Endothelial cell of umbilical vein (primary cell): ENCODE results near the gene MRNIP. TPM values are rescaled to one million over a fixed set of nuclear protein-coding genes. Genes with fewer than 3 reads are reported as not detected.
A peak's percentile ranks its signal among the peaks of the same experiment; 100 is the strongest.

Experiments
- BruUV-seq: library from RNA; stranded (reverse); fragments of 400-500 nt; replicated peaks from 2 replicates; lab custom pipeline; 2021; lab: Mats Ljungman, UMichigan
- CTCF ChIA-PET: fragments of 300-600, 350-600 bp; sonication (Branson Sonifier 250); formaldehyde crosslinking; loops from one replicate; lab custom pipeline; 2021; ENCODE audit warnings: antibody characterized with exemption, inconsistent platforms; lab: Charles Lee
- POLR2A ChIA-PET: fragments of 300-600, 350-600 bp; sonication (Branson Sonifier 250); formaldehyde crosslinking; loops from one replicate; lab custom pipeline; 2021; ENCODE audit warnings: antibody characterized with exemption, inconsistent platforms; lab: Charles Lee
- DNase-seq: peaks from one replicate; pipeline ENCODE4 v3.0.0-alpha.2; 2011; ENCODE audit warnings: low read depth, low spot score
- FAIRE-seq: peaks from 2 replicates; lab custom pipeline; 2011; peaks lifted over from hg19 to GRCh38; lab: Jason Lieb, UNC
- H2AFZ ChIP-seq: 2 replicates; pipeline ENCODE4 v1.6.0; 2012; ENCODE audit warnings: low read depth, low read length, control low read depth, inconsistent platforms
- H3K27ac ChIP-seq: 2 replicates; pipeline ENCODE4 v1.5.1; 2011; ENCODE audit warnings: low read depth, mild to moderate bottlenecking, control low read depth, low read length, moderate library complexity; ENCODE audit not compliant: insufficient read depth
- H3K27me3 ChIP-seq, 2 experiments: 2 replicates each; pipeline versions ENCODE4 v1.6.0 to v1.6.1; 2011; ENCODE audit warnings: low read length in 2 of 2, mixed read lengths in 1 of 2; ENCODE audit not compliant: control insufficient read depth in 2 of 2, insufficient read depth in 2 of 2
- H3K36me3 ChIP-seq, 2 experiments: 2 replicates in 1 of 2; 3 replicates in 1 of 2; pipeline ENCODE4 v1.5.1; 2011; ENCODE audit warnings: low read length in 2 of 2, mild to moderate bottlenecking in 1 of 2, moderate library complexity in 1 of 2; ENCODE audit not compliant: control insufficient read depth in 2 of 2, insufficient read depth in 2 of 2; ENCODE audit errors: extremely low read depth in 1 of 2
- H3K4me1 ChIP-seq: 3 replicates; pipeline ENCODE4 v1.5.1; 2011; ENCODE audit warnings: mild to moderate bottlenecking, low read length; ENCODE audit not compliant: control insufficient read depth, insufficient read depth; ENCODE audit errors: extremely low read depth
- H3K4me2 ChIP-seq: 2 replicates; pipeline ENCODE4 v1.6.1; 2011; ENCODE audit warnings: low read length, control low read depth, mixed read lengths; ENCODE audit not compliant: insufficient read depth
- H3K4me3 ChIP-seq, 3 experiments: fragments of 200-600 bp in 1 of 3; sonication (generic), shearing (Covaris generic) in 1 of 3; replicated peaks in 1 of 3; 2 replicates each; pipeline ENCODE4 v1.5.1; 2011 to 2016; ENCODE audit warnings: control low read depth in 3 of 3, low read length in 3 of 3, mild to moderate bottlenecking in 2 of 3, inconsistent platforms in 1 of 3, low read depth in 1 of 3, moderate library complexity in 1 of 3; ENCODE audit not compliant: insufficient read depth in 1 of 3
- H3K79me2 ChIP-seq: 2 replicates; pipeline ENCODE4 v1.6.0; 2012; ENCODE audit warnings: low read length, inconsistent platforms; ENCODE audit not compliant: control insufficient read depth, insufficient read depth
- H3K9ac ChIP-seq: replicated peaks from 2 replicates; pipeline ENCODE3; 2011; ENCODE audit warnings: low read length, control low read depth; ENCODE audit not compliant: insufficient read depth; ENCODE audit errors: extremely low read depth
- H3K9me1 ChIP-seq: replicated peaks from 3 replicates; pipeline ENCODE4 v1.6.0; 2011; ENCODE audit warnings: mild to moderate bottlenecking, low read length; ENCODE audit not compliant: control insufficient read depth, insufficient read depth; ENCODE audit errors: extremely low read depth
- H3K9me3 ChIP-seq: replicated peaks from 2 replicates; pipeline ENCODE4 v1.5.1; 2012; ENCODE audit warnings: low read length, inconsistent platforms; ENCODE audit not compliant: control insufficient read depth, insufficient read depth
- H4K20me1 ChIP-seq: replicated peaks from 2 replicates; pipeline ENCODE3; 2011; ENCODE audit warnings: mild to moderate bottlenecking, low read length; ENCODE audit not compliant: control insufficient read depth, insufficient read depth; ENCODE audit errors: extremely low read depth
- EZH2 ChIP-seq: IDR thresholded peaks from 2 replicates; pipeline ENCODE4 v1.6.1; 2012; ENCODE audit warnings: borderline replicate concordance, low read depth, mild to moderate bottlenecking, moderate library complexity, low read length, inconsistent platforms; ENCODE audit not compliant: severe bottlenecking
- FOS ChIP-seq: IDR thresholded peaks from 2 replicates; pipeline ENCODE4 v1.6.1; 2011; ENCODE audit warnings: mild to moderate bottlenecking, low read length, moderate library complexity, borderline replicate concordance; ENCODE audit not compliant: insufficient read depth
- GATA2 ChIP-seq: IDR thresholded peaks from 2 replicates; pipeline ENCODE4 v1.7.0; 2011; ENCODE audit warnings: low read depth, mild to moderate bottlenecking, moderate library complexity, mixed read lengths, low read length; ENCODE audit not compliant: insufficient read length, insufficient read depth
- JUN ChIP-seq: IDR thresholded peaks from 2 replicates; pipeline ENCODE4 v1.6.1; 2011; ENCODE audit warnings: borderline replicate concordance, low read depth; ENCODE audit not compliant: insufficient read length, insufficient read depth
- MYC ChIP-seq: IDR thresholded peaks from one replicate; pipeline ENCODE4 v1.6.1; 2011; ENCODE audit warnings: mild to moderate bottlenecking, low read depth, low read length
- POLR2A ChIP-seq: IDR thresholded peaks from 2 replicates; pipeline ENCODE4 v1.6.1; 2012; ENCODE audit warnings: low read depth, mild to moderate bottlenecking, control low read depth, low read length
- POLR2AphosphoS5 ChIP-seq: IDR thresholded peaks from 2 replicates; pipeline ENCODE4 v1.6.1; 2012; ENCODE audit warnings: low read depth, mild to moderate bottlenecking, control low read depth, low read length, moderate library complexity; ENCODE audit not compliant: insufficient read depth
- dilution Hi-C: fragments of 300-500 bp; cut with MboI; formaldehyde crosslinking; loops from one replicate; pipeline ENCODE4 v1.15.0; 2019; ENCODE audit warnings: low sequenced_read_pairs; ENCODE audit not compliant: extremely low pct_ligation_motif_present
- intact Hi-C: fragments of 100-400 bp; cut with micrococcal nuclease; formaldehyde crosslinking; loops from one replicate; pipeline ENCODE4 v1.10.0; 2022
- polyA plus RNA-seq, 4 experiments: library from polyadenylated mRNA; depleted of rRNA in 3 of 4; stranded (reverse) in 3 of 4; unstranded in 1 of 4; fragments of >200 nt; gene quantifications; 2 replicates each; pipeline versions ENCODE4 v1.2.1 to v1.2.3, GENCODE V29; 2011 to 2012; ENCODE audit warnings: missing spikeins in 1 of 4
- total RNA-seq: library from RNA; stranded (reverse); gene quantifications from 2 replicates; pipeline ENCODE4 v1.2.3, GENCODE V29; 2021
- TF ChIP-seq, protein P1 (sequence below), 2 donors: IDR thresholded peaks; 1 replicate in 1 of 2; 2 replicates in 1 of 2; pipeline ENCODE4 v1.5.1; 2011; ENCODE audit warnings: low read length in 2 of 2, mild to moderate bottlenecking in 2 of 2, moderate library complexity in 2 of 2, control low read depth in 1 of 2, inconsistent platforms in 1 of 2, low read depth in 1 of 2; ENCODE audit not compliant: insufficient read depth in 1 of 2; ENCODE audit errors: extremely low read depth in 1 of 2
- TF ChIP-seq, protein P2 (sequence below): IDR thresholded peaks from 2 replicates; pipeline ENCODE4 v1.6.1; 2011; ENCODE audit not compliant: insufficient read depth, insufficient read length

MRNIP gene
- total and polyA plus RNA-seq, 2 donors (not counting 3 experiments of a cell fraction or from before 2014, with no cell fraction given) = 17.1 to 19.1 TPM

DNA sequence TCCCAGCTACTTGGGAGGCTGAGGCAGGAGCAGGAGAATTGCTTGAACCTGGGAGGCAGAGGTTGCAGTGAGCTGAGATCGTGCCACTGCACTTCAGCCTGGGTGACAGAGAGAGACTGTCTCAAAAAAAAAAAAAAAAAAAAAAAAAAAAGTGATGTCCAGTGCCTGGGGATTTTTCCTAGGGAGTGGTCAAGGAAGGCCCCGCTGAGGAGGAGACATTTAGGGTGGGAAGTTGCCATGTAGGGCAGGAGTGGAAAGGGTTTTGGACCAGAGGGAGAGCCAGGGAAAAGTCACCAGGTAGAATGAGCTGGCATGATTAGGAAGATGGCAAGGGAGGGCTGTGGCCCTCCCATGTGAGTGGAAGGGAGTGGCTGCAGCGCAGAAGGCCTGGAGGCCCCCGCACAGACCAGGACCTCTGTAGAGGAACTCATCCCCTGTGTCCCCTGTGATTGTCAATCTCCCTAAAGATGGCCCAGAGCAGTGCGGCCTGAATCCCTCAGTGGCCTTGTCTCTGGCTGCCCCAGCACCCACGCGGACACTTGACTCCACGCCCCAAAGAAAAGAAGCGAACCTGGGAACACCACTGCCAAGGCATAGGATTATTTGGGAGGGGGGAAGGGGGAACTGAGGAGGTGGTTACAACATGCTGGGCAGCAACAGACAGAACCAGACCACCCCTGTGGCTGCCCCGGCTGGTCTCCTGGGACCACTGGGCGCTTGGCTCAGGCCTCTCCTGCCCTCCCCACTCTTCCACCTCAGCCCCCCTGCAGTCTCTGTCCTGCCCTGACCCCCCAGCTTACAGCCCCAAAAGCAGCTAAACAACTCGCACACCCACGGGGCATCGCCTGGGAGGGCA, 40.5 kb downstream of the MRNIP start:
- dilution Hi-C loops = no loop called here
- BruUV-seq = TSS peak; percentile 2
- TF ChIP-seq GATA2 = no peak
- no peak for TF ChIP-seq FOS
- TF ChIP-seq, protein P1, sequence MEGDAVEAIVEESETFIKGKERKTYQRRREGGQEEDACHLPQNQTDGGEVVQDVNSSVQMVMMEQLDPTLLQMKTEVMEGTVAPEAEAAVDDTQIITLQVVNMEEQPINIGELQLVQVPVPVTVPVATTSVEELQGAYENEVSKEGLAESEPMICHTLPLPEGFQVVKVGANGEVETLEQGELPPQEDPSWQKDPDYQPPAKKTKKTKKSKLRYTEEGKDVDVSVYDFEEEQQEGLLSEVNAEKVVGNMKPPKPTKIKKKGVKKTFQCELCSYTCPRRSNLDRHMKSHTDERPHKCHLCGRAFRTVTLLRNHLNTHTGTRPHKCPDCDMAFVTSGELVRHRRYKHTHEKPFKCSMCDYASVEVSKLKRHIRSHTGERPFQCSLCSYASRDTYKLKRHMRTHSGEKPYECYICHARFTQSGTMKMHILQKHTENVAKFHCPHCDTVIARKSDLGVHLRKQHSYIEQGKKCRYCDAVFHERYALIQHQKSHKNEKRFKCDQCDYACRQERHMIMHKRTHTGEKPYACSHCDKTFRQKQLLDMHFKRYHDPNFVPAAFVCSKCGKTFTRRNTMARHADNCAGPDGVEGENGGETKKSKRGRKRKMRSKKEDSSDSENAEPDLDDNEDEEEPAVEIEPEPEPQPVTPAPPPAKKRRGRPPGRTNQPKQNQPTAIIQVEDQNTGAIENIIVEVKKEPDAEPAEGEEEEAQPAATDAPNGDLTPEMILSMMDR (IDR thresholded peaks at IDR 0.05; ENCODE audit: extremely low read depth in 1 of 2, insufficient read depth in 1 of 2, low read depth in 1 of 2, low read length in 2 of 2) = no peak
- no peak for TF ChIP-seq POLR2A
- no peak for TF ChIP-seq EZH2
- TF ChIP-seq, protein P2, sequence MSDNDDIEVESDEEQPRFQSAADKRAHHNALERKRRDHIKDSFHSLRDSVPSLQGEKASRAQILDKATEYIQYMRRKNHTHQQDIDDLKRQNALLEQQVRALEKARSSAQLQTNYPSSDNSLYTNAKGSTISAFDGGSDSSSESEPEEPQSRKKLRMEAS = no peak
- TF ChIP-seq JUN = no peak
- TF ChIP-seq MYC = no peak
- TF ChIP-seq POLR2AphosphoS5 = no peak

More for the DNA sequence above, 40.5 kb downstream of the MRNIP start:
- H3K36me3 ChIP-seq = peaks cover 3 to 6% of the 10 kb centered on the region in 2 experiments
- no peak overlapping the region for H3K4me3 ChIP-seq
- CTCF ChIA-PET = interaction anchor here (1.8 kb wide), 1 partner anchor 16 kb away, joined by 5 read pairs; no protein-coding TSS in a partner anchor
- H3K9me1 ChIP-seq = no peaks in the 10 kb centered on the region
- H3K27me3 ChIP-seq = no peaks in the 10 kb centered on the region
- H3K4me1 ChIP-seq = peaks cover 36% of the 10 kb centered on the region
- peaks cover 26% of the 10 kb centered on the region for H3K79me2 ChIP-seq
- H2AFZ ChIP-seq = peak overlapping the region; percentile 4
- peak overlapping the region; percentile 96 for H3K27ac ChIP-seq
- POLR2A ChIA-PET = no interaction called here
- H3K4me2 ChIP-seq = no peak overlapping the region
- H3K9ac ChIP-seq = peak overlapping the region; percentile 11
- H4K20me1 ChIP-seq = peaks cover 5% of the 10 kb centered on the region
- DNase-seq (no peak), FAIRE-seq (no peak)
- intact Hi-C loops = loop anchor here (5.0 kb wide), 1 partner anchor 196 kb away; the partner anchor contains the start of gene HNRNPH1
- H3K9me3 ChIP-seq = no peaks in the 10 kb centered on the region
